Measurements from ENCODE around the gene GTF2A2.
"Not testable (repeated sequence)": the region's sequence is repeated elsewhere in the genome, so short reads cannot be mapped to it uniquely, and the experiment has no call there.

The GTF2A2 gene

GRCh38 chr15:59656897-59657634 is at the start of gene GTF2A2:
GTF2A2 (minus strand) TSS chr15:59657515; CDS start chr15:59652277, 5,238 bp downstream.
- H3K4me3 ChIP-seq (ENCODE audit: low read depth, low read length) = peak within 1 kb of the TSS; percentile 88

- no peak overlapping the region for H3K4me3 ChIP-seq (ENCODE audit: low read depth, low read length)
These were observed 46.9 kb upstream of the GTF2A2 start for GRCh38 chr15:59703979-59704796.

GRCh38 chr15:59702351-59702750 is 45.0 kb upstream of the GTF2A2 start:
- no peak overlapping the region for H3K4me3 ChIP-seq (ENCODE audit: low read depth, low read length)

- H3K4me3 ChIP-seq (ENCODE audit: low read depth, low read length) = no peak overlapping the region
These were observed 44.6 kb upstream of the GTF2A2 start for GRCh38 chr15:59701880-59702279.

- H3K4me3 ChIP-seq (ENCODE audit: low read depth, low read length) = no peak overlapping the region
These were observed 42.6 kb upstream of the GTF2A2 start for GRCh38 chr15:59699810-59700431.

- H3K4me3 ChIP-seq (ENCODE audit: low read depth, low read length) = not testable (repeated sequence)
These were observed 40.8 kb upstream of the GTF2A2 start for GRCh38 chr15:59698065-59698464.

- no peak overlapping the region for H3K4me3 ChIP-seq (ENCODE audit: low read depth, low read length)
These were observed 39.0 kb upstream of the GTF2A2 start for GRCh38 chr15:59696332-59696731.

- no peak overlapping the region for H3K4me3 ChIP-seq (ENCODE audit: low read depth, low read length)
These were observed 37.5 kb upstream of the GTF2A2 start for GRCh38 chr15:59694779-59695178.

GRCh38 chr15:59691194-59691805 is 34.0 kb upstream of the GTF2A2 start:
- H3K4me3 ChIP-seq (ENCODE audit: low read depth, low read length) = no peak overlapping the region

- H3K4me3 ChIP-seq (ENCODE audit: low read depth, low read length) = peak overlapping the region; percentile 63
These were observed 32.4 kb upstream of the GTF2A2 start for GRCh38 chr15:59689626-59690236.

GRCh38 chr15:59688782-59689625 is 31.7 kb upstream of the GTF2A2 start, which contains the start of gene BNIP2:
BNIP2 (minus strand) TSS chr15:59689320; CDS start chr15:59682457, 6,863 bp downstream.
- peak within 1 kb of the TSS; percentile 94 for H3K4me3 ChIP-seq (ENCODE audit: low read depth, low read length)

GRCh38 chr15:59688423-59688781 is 31.1 kb upstream of the GTF2A2 start:
- peak overlapping the region; percentile 94 for H3K4me3 ChIP-seq (ENCODE audit: low read depth, low read length)

- H3K4me3 ChIP-seq (ENCODE audit: low read depth, low read length) = peak overlapping the region; percentile 94
These were observed 30.5 kb upstream of the GTF2A2 start for GRCh38 chr15:59687836-59688235.

GRCh38 chr15:59686389-59686788 is 29.1 kb upstream of the GTF2A2 start:
- no peak overlapping the region for H3K4me3 ChIP-seq (ENCODE audit: low read depth, low read length)

- H3K4me3 ChIP-seq (ENCODE audit: low read depth, low read length) = no peak overlapping the region
These were observed 28.5 kb upstream of the GTF2A2 start for GRCh38 chr15:59685737-59686297.

GRCh38 chr15:59680870-59681269 is 23.6 kb upstream of the GTF2A2 start:
- no peak overlapping the region for H3K4me3 ChIP-seq (ENCODE audit: low read depth, low read length)

GRCh38 chr15:59680346-59680745 is 23.0 kb upstream of the GTF2A2 start:
- H3K4me3 ChIP-seq (ENCODE audit: low read depth, low read length) = no peak overlapping the region

- no peak overlapping the region for H3K4me3 ChIP-seq (ENCODE audit: low read depth, low read length)
These were observed 21.3 kb upstream of the GTF2A2 start for GRCh38 chr15:59678620-59679019.

- no peak overlapping the region for H3K4me3 ChIP-seq (ENCODE audit: low read depth, low read length)
These were observed 20.9 kb upstream of the GTF2A2 start for GRCh38 chr15:59678172-59678571.

- no peak overlapping the region for H3K4me3 ChIP-seq (ENCODE audit: low read depth, low read length)
These were observed 19.2 kb upstream of the GTF2A2 start for GRCh38 chr15:59676565-59676964.

All from iPS-11a (cell line).